PC-3 (cell line): Measurements from ENCODE around the gene SPHK2. TPM values are rescaled to one million over a fixed set of nuclear protein-coding genes. Genes with fewer than 3 reads are reported as not detected.

Experiments used
- ATAC-seq: fragments of 200-7000 bp; cut with Tn5 transposase; 2 replicates; pipeline ENCODE4 v1.9.1; 2020; ENCODE audit warnings: mild to moderate bottlenecking, moderate library complexity
- BruUV-seq: library from RNA; stranded (reverse); fragments of 400-500 nt; replicated peaks from 2 replicates; lab custom pipeline; 2021; lab: Mats Ljungman, UMichigan
- CTCF ChIA-PET: fragments of 300-600 bp; sonication (Branson Sonifier 250); formaldehyde crosslinking; loops from one replicate; lab custom pipeline; 2022; ENCODE audit warnings: antibody characterized with exemption; lab: Charles Lee
- POLR2A ChIA-PET: fragments of 300-600 bp; sonication (Branson Sonifier 250); formaldehyde crosslinking; loops from one replicate; lab custom pipeline; 2022; ENCODE audit warnings: antibody characterized with exemption; ENCODE audit not compliant: unreplicated experiment; lab: Charles Lee
- DNase-seq: peaks from one replicate; pipeline ENCODE4 v3.0.0-alpha.2; 2015
- H2AFZ ChIP-seq: fragments of 300-600 bp; sonication (generic); 2 replicates; pipeline ENCODE4 v1.6.0; 2016; ENCODE audit warnings: antibody characterized with exemption, low read length
- H3F3A ChIP-seq: fragments of 300-600 bp; sonication (generic); one replicate; pipeline ENCODE4 v1.6.0; 2017; ENCODE audit warnings: antibody characterized with exemption, low read length, control low read depth, mild to moderate bottlenecking; ENCODE audit not compliant: unreplicated experiment
- H3K27ac ChIP-seq: fragments of 300-600 bp; sonication (generic); 2 replicates; pipeline ENCODE4 v1.5.1; 2016; ENCODE audit warnings: mild to moderate bottlenecking, low read length
- H3K27me3 ChIP-seq: fragments of 300-600 bp; sonication (generic); 2 replicates; pipeline ENCODE4 v1.6.1; 2016; ENCODE audit warnings: low read length, mixed read lengths
- H3K36me3 ChIP-seq: fragments of 300-600 bp; sonication (generic); 2 replicates; pipeline ENCODE4 v1.6.1; 2016; ENCODE audit warnings: low read depth, mixed run types, low read length, mixed read lengths
- H3K4me1 ChIP-seq: fragments of 300-600 bp; sonication (generic); 2 replicates; pipeline ENCODE4 v1.5.1; 2016; ENCODE audit warnings: low read length; ENCODE audit not compliant: insufficient read depth
- H3K4me2 ChIP-seq: fragments of 300-600 bp; sonication (generic); 2 replicates; pipeline ENCODE4 v1.6.0; 2016; ENCODE audit warnings: low read length
- H3K4me3 ChIP-seq: fragments of 300-600 bp; sonication (generic); 2 replicates; pipeline ENCODE4 v1.5.1; 2016; ENCODE audit warnings: mild to moderate bottlenecking, low read length, mixed read lengths
- H3K79me2 ChIP-seq: fragments of 300-600 bp; sonication (generic); 2 replicates; pipeline ENCODE4 v1.6.1; 2017; ENCODE audit warnings: low read length, mixed read lengths
- H3K9ac ChIP-seq: fragments of 300-600 bp; sonication (generic); 2 replicates; pipeline ENCODE4 v1.6.0; 2016; ENCODE audit warnings: mild to moderate bottlenecking, low read length
- H3K9me2 ChIP-seq: fragments of 300-600 bp; sonication (generic); replicated peaks from 2 replicates; pipeline ENCODE4 v1.6.1; 2016; ENCODE audit warnings: mixed run types, low read length, mixed read lengths
- H3K9me3 ChIP-seq: fragments of 300-600 bp; sonication (generic); 2 replicates; pipeline ENCODE4 v1.6.1; 2016; ENCODE audit warnings: low read length, mixed read lengths
- H4K20me1 ChIP-seq: fragments of 300-600 bp; sonication (generic); 2 replicates; pipeline ENCODE4 v1.6.1; 2016; ENCODE audit warnings: low read length, mixed read lengths
- CTCF ChIP-seq: fragments of 300-600 bp; sonication (generic); conservative IDR thresholded peaks from 2 replicates; pipeline ENCODE4 v1.5.1; 2017; ENCODE audit warnings: antibody characterized with exemption, low read depth, mild to moderate bottlenecking, low read length
- EZH2 ChIP-seq: fragments of 300-600 bp; sonication (generic); IDR thresholded peaks from one replicate; pipeline ENCODE4 v1.6.1; 2017; ENCODE audit warnings: antibody characterized with exemption, mild to moderate bottlenecking, low read length; ENCODE audit not compliant: unreplicated experiment
- EZH2phosphoT487 ChIP-seq: fragments of 300-600 bp; sonication (generic); IDR thresholded peaks from 2 replicates; pipeline ENCODE4 v1.6.1; 2018; ENCODE audit warnings: mild to moderate bottlenecking, antibody characterized with exemption, low read length, borderline replicate concordance
- intact Hi-C: fragments of 100-400 bp; cut with micrococcal nuclease; formaldehyde crosslinking; loops from 2 replicates; pipeline ENCODE4 v1.9.0; 2023
- total RNA-seq: library from RNA; depleted of rRNA; stranded (reverse); fragments of >200 nt; gene quantifications from 2 replicates; pipeline ENCODE4 v1.2.3, GENCODE V29; 2014

The SPHK2 gene
- total RNA-seq, 1 experiment from 2014 or later: 8.5 TPM

- H3K9ac ChIP-seq: no peak overlapping the region
- H3K27ac ChIP-seq: no peak overlapping the region
- ChIA-PET POLR2A (no interaction called here), CTCF (no interaction called here)
- no peaks in the 10 kb centered on the region for H3K36me3 ChIP-seq
- H3K79me2 ChIP-seq: no peaks in the 10 kb centered on the region
- no peaks in the 10 kb centered on the region for H3K4me1 ChIP-seq
- intact Hi-C loops: no loop called here
- no TSS peak for BruUV-seq
- no peaks in the 10 kb centered on the region for H3K27me3 ChIP-seq
- H4K20me1 ChIP-seq: no peaks in the 10 kb centered on the region
- no peaks in the 10 kb centered on the region for H3K9me3 ChIP-seq
- H3F3A ChIP-seq: no peaks in the 10 kb centered on the region
- no peak overlapping the region for H3K4me2 ChIP-seq
- no peak overlapping the region for H3K4me3 ChIP-seq
- no peak overlapping the region for H2AFZ ChIP-seq
- DNase-seq (no peak), ATAC-seq (no peak)
- TF ChIP-seq CTCF: no peak
- TF ChIP-seq EZH2: no peak
- TF ChIP-seq EZH2phosphoT487: no peak
- no peaks in the 10 kb centered on the region for H3K9me2 ChIP-seq
These were observed 18.5 kb upstream of the SPHK2 start for GRCh38 chr19:48600679-48601417.

GRCh38 chr19:48603001-48603400 is 16.3 kb upstream of the SPHK2 start:
- no peak for ATAC-seq

More at GRCh38 chr19:48603001-48603400, 16.3 kb upstream of the SPHK2 start:
- intact Hi-C loops: no loop called here
- Histone ChIP-seq H2AFZ (no peak overlapping the region), H3K79me2 (no peaks in the 10 kb centered on the region), H3K4me3 (no peak overlapping the region), H4K20me1 (no peaks in the 10 kb centered on the region), H3K27ac (no peak overlapping the region), H3K4me1 (no peaks in the 10 kb centered on the region), H3K36me3 (no peaks in the 10 kb centered on the region), H3K9me3 (no peaks in the 10 kb centered on the region), H3K27me3 (no peaks in the 10 kb centered on the region), H3K4me2 (no peak overlapping the region), H3F3A (no peaks in the 10 kb centered on the region), H3K9ac (no peak overlapping the region), H3K9me2 (no peaks in the 10 kb centered on the region)
- ChIA-PET POLR2A (no interaction called here), CTCF (no interaction called here)
- TF ChIP-seq EZH2 (no peak), EZH2phosphoT487 (no peak), CTCF (no peak)
- BruUV-seq: no TSS peak
- DNase-seq: no peak
